Activated naive CD4-positive, alpha-beta T cell treated with anti-CD3 and anti-CD28 coated beads, Interleukin-2, amount 10 ng/mL, durations not matched to agents 7 days and 5 days (primary cell): ENCODE measurements around the gene SPTBN4.
"Not testable (repeated sequence)": the region's sequence is repeated elsewhere in the genome, so short reads cannot be mapped to it uniquely, and the experiment has no call there.

Experiments used
- CTCF ChIA-PET: fragments of 350-600 bp; sonication (Branson Sonifier 250); formaldehyde crosslinking; loops from one replicate; lab custom pipeline; 2021; ENCODE audit warnings: antibody characterized with exemption; lab: Charles Lee
- DNase-seq: peaks from one replicate; pipeline ENCODE4 v3.0.0-alpha.2; 2020
- H3K27ac Mint-ChIP-seq: one replicate; pipeline ENCODE4 v1.8.0; 2021; ENCODE audit warnings: mild to moderate bottlenecking, moderate library complexity, mixed read lengths
- H3K27me3 Mint-ChIP-seq: one replicate; pipeline ENCODE4 v1.8.0; 2021; ENCODE audit warnings: mild to moderate bottlenecking, mixed read lengths
- H3K36me3 Mint-ChIP-seq: one replicate; pipeline ENCODE4 v1.8.0; 2021; ENCODE audit warnings: mixed read lengths
- H3K4me1 Mint-ChIP-seq: one replicate; pipeline ENCODE4 v1.8.0; 2021; ENCODE audit warnings: mixed read lengths
- H3K4me3 Mint-ChIP-seq: one replicate; pipeline ENCODE4 v1.8.0; 2021; ENCODE audit warnings: mild to moderate bottlenecking, moderate library complexity, mixed read lengths
- H3K9me3 Mint-ChIP-seq: one replicate; pipeline ENCODE4 v1.8.0; 2021; ENCODE audit warnings: mixed read lengths

Gene SPTBN4

DNA sequence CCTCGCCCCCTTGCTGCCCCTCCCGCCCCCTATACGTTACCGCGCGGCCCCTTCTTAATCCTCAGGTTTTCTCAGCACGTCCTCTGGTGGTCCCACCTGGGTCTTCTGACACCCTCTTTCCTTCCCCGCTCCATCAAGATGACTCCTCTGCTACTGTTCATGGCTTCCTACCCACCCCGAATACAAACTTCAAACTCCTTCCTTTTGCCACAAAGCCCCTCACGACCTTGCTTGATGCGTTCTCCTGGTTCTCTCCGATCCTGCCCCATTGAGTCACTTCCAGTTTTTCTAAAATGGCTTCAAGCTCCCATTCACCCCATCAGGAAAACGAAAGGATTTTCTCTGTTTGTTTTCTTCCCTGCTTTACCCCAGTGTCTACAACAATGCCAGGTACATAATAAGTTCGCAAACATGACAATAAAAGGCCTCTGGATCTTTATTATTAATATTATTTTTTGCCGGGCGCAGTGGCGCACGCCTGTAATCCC lies 21.9 kb upstream of the SPTBN4 start:
- CTCF ChIA-PET: no interaction called here
- peak overlapping the region; percentile 97 for H3K27ac Mint-ChIP-seq
- H3K9me3 Mint-ChIP-seq: no peaks in the 10 kb centered on the region
- H3K27me3 Mint-ChIP-seq: peaks cover 4% of the 10 kb centered on the region
- H3K4me1 Mint-ChIP-seq: peaks cover 19% of the 10 kb centered on the region
- H3K36me3 Mint-ChIP-seq: peaks cover 18% of the 10 kb centered on the region
- no peak for DNase-seq
- H3K4me3 Mint-ChIP-seq: peak overlapping the region; percentile 97

DNA sequence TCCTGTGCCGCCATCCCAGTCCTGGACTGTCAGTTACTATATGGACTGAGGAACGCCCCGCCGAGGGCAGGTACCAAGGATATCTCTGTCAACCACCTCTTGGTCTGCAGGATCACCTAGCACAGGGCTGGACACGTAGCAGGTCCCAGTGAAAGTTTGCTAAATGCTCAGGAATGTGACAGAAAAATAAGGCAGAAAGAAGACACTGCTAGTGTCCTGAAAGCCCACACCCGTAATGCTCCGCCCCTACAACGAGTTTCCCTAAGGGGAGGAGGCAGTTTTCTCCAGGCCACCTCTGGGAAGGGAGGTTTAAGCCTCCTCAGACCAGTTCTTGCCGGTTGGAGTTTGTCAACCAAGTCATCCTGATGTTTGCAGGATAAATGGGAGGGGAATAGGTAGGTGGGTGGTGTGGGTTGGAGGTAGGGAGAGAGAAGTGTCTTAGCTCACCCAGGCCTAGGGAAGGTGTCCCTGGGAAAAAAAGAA lies 21.0 kb upstream of the SPTBN4 start:
- H3K36me3 Mint-ChIP-seq: peaks cover 11% of the 10 kb centered on the region
- H3K27me3 Mint-ChIP-seq: peaks cover 4% of the 10 kb centered on the region
- H3K4me3 Mint-ChIP-seq: peak overlapping the region; percentile 28
- no peak for DNase-seq
- H3K27ac Mint-ChIP-seq: no peak overlapping the region
- CTCF ChIA-PET: no interaction called here
- peaks cover 19% of the 10 kb centered on the region for H3K4me1 Mint-ChIP-seq
- H3K9me3 Mint-ChIP-seq: no peaks in the 10 kb centered on the region

DNA sequence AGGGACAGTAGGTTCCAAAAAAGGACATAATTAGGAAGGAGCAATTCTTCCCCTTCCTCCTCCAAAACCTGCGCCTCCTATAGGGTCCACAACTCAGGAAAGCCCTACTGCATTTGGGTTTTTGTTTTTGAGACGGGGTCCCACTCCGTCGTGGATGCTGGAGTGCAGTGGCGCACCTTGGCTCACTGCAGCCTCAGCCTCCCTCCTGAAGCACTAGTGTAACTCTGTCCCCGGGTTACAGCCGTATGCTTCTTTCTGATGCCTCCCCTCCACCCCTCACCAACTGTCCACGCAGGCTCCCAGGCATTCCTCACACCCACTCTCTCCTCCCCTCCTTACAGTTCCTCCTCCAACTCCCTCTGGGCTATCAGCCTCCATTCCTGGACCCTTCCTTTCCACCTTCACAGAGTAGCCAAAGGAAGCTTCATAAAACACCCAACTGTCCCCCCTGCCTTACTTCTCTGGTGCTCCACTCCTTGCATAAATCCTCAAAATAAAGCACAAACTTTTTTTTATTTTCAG lies 20.5 kb upstream of the SPTBN4 start:
- H3K27ac Mint-ChIP-seq: no peak overlapping the region
- H3K4me3 Mint-ChIP-seq: no peak overlapping the region
- peaks cover 19% of the 10 kb centered on the region for H3K4me1 Mint-ChIP-seq
- H3K9me3 Mint-ChIP-seq: no peaks in the 10 kb centered on the region
- no peak for DNase-seq
- H3K27me3 Mint-ChIP-seq: peaks cover 4% of the 10 kb centered on the region
- peaks cover 7% of the 10 kb centered on the region for H3K36me3 Mint-ChIP-seq
- CTCF ChIA-PET: no interaction called here

DNA sequence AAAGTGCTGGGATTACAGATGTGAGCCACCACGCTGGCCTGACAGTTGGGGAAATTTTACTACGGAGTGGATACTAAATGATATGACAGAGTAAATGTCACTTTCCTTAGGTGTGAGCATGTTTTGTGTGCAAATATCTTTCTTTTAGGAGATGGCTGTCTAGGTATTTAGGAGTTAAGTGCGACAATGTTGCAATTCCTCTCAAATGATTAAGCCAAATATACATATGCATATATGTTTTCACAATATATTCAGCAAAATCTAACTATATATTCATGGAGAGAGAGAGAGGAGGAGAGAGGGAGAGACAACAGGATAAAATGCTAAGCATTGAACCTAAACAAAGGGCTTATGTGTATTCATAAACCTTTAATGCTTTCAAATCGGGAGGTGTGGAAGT lies 17.3 kb upstream of the SPTBN4 start:
- CTCF ChIA-PET: interaction anchor here (0.9 kb wide), 1 partner anchor 14 kb away, joined by 3 read pairs; no protein-coding TSS in a partner anchor
- Mint-ChIP-seq H3K9me3 (no peaks in the 10 kb centered on the region), H3K4me3 (no peak overlapping the region), H3K36me3 (no peaks in the 10 kb centered on the region), H3K27me3 (peaks cover 4% of the 10 kb centered on the region), H3K4me1 (peaks cover 7% of the 10 kb centered on the region), H3K27ac (no peak overlapping the region)
- DNase-seq: no peak

DNA sequence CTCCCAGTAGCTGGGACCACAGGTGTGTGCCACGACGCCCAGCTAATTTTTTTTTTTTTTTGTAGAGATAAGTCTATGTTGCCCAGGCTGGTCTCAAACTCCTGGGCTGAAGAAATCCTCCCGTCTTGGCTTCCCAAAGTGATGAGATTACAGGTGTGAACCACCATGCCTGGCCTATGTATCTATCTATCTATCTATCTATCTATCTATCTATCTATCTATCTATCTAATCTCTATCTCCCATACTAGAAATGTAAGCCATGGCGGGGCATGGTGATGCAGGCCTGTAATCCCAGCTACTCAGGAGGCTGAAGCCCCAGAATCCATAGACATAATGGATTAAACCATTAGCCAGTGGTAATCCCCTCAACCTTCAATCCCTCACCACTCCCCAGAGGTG lies 16.1 kb upstream of the SPTBN4 start:
- H3K4me1 Mint-ChIP-seq: peaks cover under 1% of the 10 kb centered on the region
- H3K27me3 Mint-ChIP-seq: peaks cover 4% of the 10 kb centered on the region
- H3K36me3 Mint-ChIP-seq: no peaks in the 10 kb centered on the region
- no peaks in the 10 kb centered on the region for H3K9me3 Mint-ChIP-seq
- CTCF ChIA-PET: interaction anchor here (0.9 kb wide), 1 partner anchor 13 kb away, joined by 3 read pairs; no protein-coding TSS in a partner anchor
- H3K27ac Mint-ChIP-seq: no peak overlapping the region
- DNase-seq: no peak
- H3K4me3 Mint-ChIP-seq: no peak overlapping the region

DNA sequence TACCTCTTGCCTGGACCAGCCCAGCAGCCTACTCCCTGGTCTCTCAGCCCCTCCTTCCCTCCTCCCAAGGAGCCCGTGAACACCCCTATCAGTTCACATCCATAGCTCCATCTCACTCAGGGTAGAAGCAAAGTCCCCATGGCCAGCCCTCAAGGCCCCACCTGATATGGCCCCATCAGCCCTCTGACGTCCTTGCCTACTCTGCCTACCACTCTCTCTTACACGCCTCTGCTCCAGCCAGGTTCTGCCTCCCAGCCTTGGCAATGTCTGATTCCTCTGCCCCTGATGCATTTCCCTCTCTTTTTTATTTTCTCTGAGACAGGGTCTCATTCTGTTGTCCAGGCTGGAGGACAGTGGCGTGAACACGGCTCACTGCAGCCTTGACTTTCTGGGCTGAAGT lies 14.8 kb upstream of the SPTBN4 start:
- Mint-ChIP-seq H3K4me1 (no peaks in the 10 kb centered on the region), H3K4me3 (no peak overlapping the region), H3K36me3 (no peaks in the 10 kb centered on the region), H3K9me3 (no peaks in the 10 kb centered on the region), H3K27ac (no peak overlapping the region), H3K27me3 (no peaks in the 10 kb centered on the region)
- no peak for DNase-seq
- CTCF ChIA-PET: interaction anchor here (0.7 to 5.1 kb wide), 2 partner anchors 12 to 97 kb away, joined by 4 to 23 read pairs; partner anchors contain the start of gene BLVRB

DNA sequence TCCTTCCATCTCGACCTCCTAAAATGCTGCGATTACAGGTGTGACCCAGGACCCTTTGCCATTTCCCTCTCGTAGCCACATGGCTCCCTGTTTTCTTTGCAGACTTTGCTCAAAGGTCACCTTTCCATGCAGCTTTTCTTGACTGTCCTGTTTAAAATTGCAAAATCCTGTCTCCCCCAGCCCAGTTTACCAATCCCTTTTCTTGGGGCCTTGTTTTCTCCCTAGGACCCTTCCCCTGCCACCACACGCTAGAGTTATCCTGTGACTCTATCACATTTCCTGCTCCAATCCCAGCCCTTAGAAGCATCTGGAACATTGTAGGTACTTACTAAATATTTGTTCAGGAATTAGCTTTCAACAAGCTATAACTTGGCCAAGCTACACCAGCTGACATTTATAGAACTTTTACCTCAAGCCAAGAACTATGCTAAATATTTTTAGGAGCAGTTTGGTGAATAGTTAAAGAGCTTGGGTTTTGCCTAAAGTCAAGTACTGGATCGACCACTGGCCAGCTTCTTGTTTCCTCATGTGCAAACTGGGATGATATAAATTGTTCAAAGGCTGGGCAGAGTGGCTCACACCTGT lies 13.6 kb upstream of the SPTBN4 start:
- no peak overlapping the region for H3K27ac Mint-ChIP-seq
- no peak overlapping the region for H3K4me3 Mint-ChIP-seq
- CTCF ChIA-PET: interaction anchor here (0.9 to 5.1 kb wide), 3 partner anchors 11 to 68 kb away, joined by 4 to 23 read pairs (median 4); partner anchors contain the start of gene BLVRB
- H3K9me3 Mint-ChIP-seq: no peaks in the 10 kb centered on the region
- DNase-seq: no peak
- no peaks in the 10 kb centered on the region for H3K36me3 Mint-ChIP-seq
- no peaks in the 10 kb centered on the region for H3K4me1 Mint-ChIP-seq
- no peaks in the 10 kb centered on the region for H3K27me3 Mint-ChIP-seq

DNA sequence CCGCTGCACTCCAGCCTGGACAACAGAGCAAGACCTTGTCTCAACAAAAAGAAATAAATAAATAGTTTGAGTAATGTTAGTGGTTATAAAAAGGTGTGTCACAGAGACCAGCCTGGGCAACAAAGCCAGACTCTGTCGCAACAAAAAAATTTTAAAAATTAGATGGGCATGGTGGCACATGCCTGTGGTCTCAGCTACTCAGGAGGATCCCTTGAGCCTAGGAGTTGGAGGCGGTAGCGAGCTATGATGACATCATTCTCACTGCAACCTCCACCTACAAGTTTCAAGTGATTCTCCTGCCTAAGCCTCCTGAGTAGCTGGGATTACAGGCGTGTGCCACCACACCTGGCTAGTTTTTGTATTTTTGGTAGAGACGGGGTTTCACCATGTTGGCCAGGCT lies 12.9 kb upstream of the SPTBN4 start:
- not testable (repeated sequence) for DNase-seq, H3K4me1 Mint-ChIP-seq, H3K4me3 Mint-ChIP-seq, H3K9me3 Mint-ChIP-seq, H3K36me3 Mint-ChIP-seq, H3K27me3 Mint-ChIP-seq
- CTCF ChIA-PET: interaction anchor here (1.5 to 5.1 kb wide), 2 partner anchors 11 to 67 kb away, joined by 4 to 23 read pairs; partner anchors contain the start of gene BLVRB
- H3K27ac Mint-ChIP-seq: peak overlapping the region; percentile 19

DNA sequence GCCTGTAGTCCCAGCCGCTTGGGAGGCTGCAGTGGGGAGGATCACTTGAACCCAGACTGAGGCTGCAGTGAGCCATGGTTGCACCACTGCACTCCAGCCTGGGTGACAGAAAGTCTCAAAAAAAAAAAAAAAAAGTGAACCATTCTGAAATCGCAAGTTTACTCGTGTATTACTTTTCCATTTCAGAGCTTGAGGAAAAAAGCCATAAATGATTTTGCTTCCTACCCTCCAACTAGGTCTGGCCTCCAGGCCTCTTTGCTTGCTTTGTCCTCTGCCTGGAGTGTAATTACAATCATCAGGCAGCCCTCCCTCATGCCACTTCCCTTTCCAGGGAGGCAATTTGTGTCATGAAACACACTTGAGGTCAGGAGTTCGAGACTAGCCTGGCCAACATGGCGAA lies 9.8 kb upstream of the SPTBN4 start:
- H3K4me3 Mint-ChIP-seq: no peak overlapping the region
- H3K9me3 Mint-ChIP-seq: no peaks in the 10 kb centered on the region
- no peaks in the 10 kb centered on the region for H3K27me3 Mint-ChIP-seq
- peaks cover 2% of the 10 kb centered on the region for H3K4me1 Mint-ChIP-seq
- H3K36me3 Mint-ChIP-seq: no peaks in the 10 kb centered on the region
- H3K27ac Mint-ChIP-seq: no peak overlapping the region
- DNase-seq: no peak
- CTCF ChIA-PET: interaction anchor here (5.1 kb wide), 1 partner anchor 7 kb away, joined by 23 read pairs; the partner anchor contains the start of gene BLVRB

DNA sequence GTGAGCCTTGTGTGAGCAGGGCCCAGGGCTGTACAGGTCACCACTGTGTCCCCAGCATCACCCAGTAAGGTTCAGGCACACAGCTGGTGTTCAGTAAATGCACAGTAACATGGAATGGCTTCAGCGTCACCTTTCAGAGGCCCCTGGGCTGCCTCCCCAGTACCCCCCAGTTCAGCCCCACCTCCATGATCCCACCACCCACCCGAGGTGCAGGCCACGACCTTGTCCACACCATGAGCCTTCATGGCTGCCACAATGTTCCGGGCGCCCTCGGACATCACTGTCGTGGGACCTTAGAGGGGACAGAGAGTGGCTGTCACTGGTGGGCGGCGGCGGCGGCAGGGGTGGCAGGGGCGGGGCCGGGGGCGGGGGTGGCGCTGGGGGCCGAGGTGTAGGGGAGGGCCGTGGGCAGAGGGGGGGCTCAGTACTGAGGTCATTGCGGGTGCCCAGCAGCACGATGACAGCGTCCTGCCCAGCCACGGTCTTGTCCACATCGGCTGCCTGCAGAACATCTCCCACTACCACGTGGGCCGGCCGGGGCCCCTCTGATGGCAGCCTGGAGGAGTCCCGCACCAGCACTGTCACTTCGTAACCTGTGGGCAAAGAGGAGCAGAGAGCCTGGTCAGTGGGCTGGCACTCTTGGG lies 8.7 kb upstream of the SPTBN4 start:
- DNase-seq: no peak
- H3K27me3 Mint-ChIP-seq: no peaks in the 10 kb centered on the region

DNA sequence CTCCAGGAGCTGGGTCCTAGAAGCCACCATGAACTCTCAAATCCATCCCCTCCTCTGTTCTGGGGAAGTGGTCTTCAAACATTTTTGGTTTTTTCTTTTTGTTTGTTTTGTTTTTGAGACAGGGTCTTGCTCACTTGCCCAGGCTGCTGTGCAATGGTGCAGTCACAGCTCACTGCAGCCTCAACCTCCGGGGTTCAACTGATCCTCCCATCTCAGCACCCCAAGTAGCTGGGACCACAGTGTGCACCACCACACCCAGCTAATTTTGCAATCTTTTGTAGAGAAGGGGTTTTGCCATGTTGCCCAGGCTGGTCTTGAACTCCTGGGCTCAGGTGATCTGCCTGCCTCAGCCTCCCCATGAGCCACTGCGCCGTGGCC lies 8.2 kb upstream of the SPTBN4 start:
- peaks cover 2% of the 10 kb centered on the region for H3K4me1 Mint-ChIP-seq
- H3K4me3 Mint-ChIP-seq: no peak overlapping the region
- no peaks in the 10 kb centered on the region for H3K27me3 Mint-ChIP-seq
- no peak overlapping the region for H3K27ac Mint-ChIP-seq
- H3K36me3 Mint-ChIP-seq: no peaks in the 10 kb centered on the region
- H3K9me3 Mint-ChIP-seq: no peaks in the 10 kb centered on the region
- DNase-seq: no peak
- CTCF ChIA-PET: no interaction called here

More for the DNA sequence above, 8.7 kb upstream of the SPTBN4 start:
- H3K4me3 Mint-ChIP-seq: no peak overlapping the region
- peaks cover 2% of the 10 kb centered on the region for H3K4me1 Mint-ChIP-seq
- CTCF ChIA-PET: no interaction called here
- H3K36me3 Mint-ChIP-seq: no peaks in the 10 kb centered on the region
- H3K9me3 Mint-ChIP-seq: no peaks in the 10 kb centered on the region
- H3K27ac Mint-ChIP-seq: no peak overlapping the region

DNA sequence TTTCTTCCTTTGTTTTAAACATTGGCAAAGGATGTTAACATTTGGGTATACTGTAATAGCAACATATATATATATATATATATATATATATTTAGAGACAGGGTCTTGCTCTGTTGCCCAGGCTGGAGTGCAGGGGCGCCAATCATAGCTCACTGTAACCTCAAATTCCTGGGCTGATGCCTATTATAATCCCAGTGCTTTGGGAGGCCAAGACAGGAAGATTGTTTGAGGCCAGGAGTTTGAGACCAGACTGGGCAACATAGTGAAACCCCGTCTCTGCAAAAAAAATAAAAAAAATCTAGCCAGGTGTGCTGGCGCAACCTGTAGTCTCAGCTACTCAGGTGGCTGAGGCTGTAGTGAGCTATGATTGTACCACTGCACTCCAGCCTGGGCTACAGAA lies 6.6 kb upstream of the SPTBN4 start:
- DNase-seq: no peak
- CTCF ChIA-PET: no interaction called here
- H3K36me3 Mint-ChIP-seq: no peaks in the 10 kb centered on the region
- H3K9me3 Mint-ChIP-seq: no peaks in the 10 kb centered on the region
- H3K27me3 Mint-ChIP-seq: no peaks in the 10 kb centered on the region
- peaks cover 13% of the 10 kb centered on the region for H3K4me1 Mint-ChIP-seq
- no peak overlapping the region for H3K27ac Mint-ChIP-seq
- H3K4me3 Mint-ChIP-seq: no peak overlapping the region

DNA sequence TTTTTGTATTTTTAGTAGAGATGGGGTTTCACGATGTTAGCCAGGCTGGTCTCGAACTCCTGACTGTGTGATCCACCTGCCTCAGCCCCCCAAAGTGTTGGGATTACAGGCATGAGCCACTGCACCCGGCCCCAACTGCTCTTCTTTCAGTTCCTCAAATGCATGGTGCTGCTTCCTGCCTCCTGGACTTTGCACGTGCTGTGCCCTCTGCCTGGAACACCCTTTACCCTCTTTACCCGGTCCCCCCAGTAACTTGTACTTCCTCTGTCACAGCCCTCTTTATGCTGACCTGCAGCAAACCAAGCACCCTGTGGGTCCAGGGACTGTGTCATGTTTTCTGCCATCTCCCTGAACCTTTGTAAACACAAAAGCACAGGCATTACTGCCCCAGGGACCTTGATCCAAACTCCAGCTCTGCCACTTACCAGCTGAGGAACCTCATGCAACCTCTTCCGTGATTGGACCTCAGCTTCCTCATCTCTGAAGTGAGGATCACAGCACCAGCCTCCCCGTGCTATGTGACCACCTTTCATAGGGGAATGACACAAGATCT lies 5.1 kb upstream of the SPTBN4 start:
- H3K4me1 Mint-ChIP-seq: peaks cover 28% of the 10 kb centered on the region
- no peaks in the 10 kb centered on the region for H3K9me3 Mint-ChIP-seq
- no peak for DNase-seq
- H3K27ac Mint-ChIP-seq: no peak overlapping the region
- peaks cover 4% of the 10 kb centered on the region for H3K36me3 Mint-ChIP-seq
- no peak overlapping the region for H3K4me3 Mint-ChIP-seq
- CTCF ChIA-PET: no interaction called here
- peaks cover 10% of the 10 kb centered on the region for H3K27me3 Mint-ChIP-seq

DNA sequence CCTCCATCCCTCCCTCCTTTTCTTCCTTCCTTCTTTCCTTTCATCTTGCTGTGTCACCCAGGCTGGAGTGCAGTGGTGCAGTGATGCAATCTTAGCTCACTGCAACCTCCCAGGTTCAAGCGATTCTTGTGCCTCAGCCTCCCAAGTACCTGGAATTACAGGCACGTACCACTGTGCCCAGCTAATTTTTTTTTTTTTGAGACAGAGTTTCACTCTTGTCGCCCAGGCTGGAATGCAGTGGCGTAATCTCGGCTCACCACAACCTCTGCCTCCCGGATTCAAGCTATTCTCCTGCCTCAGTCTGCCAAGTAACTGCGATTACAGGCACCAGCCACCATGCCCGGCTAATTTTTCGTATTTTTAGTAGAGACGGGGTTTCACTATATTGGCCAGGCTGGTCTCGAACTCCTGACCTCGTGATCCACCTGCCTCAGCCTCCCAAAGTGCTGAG lies 3.2 kb upstream of the SPTBN4 start:
- not testable (repeated sequence) for H3K9me3 Mint-ChIP-seq, H3K36me3 Mint-ChIP-seq, DNase-seq, H3K27ac Mint-ChIP-seq, H3K4me3 Mint-ChIP-seq
- CTCF ChIA-PET: interaction anchor here (0.6 to 2.9 kb wide), 24 partner anchors 9 to 324 kb away, joined by 3 to 23 read pairs (median 4); partner anchors contain the start of gene LTBP4
- Mint-ChIP-seq H3K27me3 (peaks cover 26% of the 10 kb centered on the region), H3K4me1 (peaks cover 32% of the 10 kb centered on the region)
